HG03095 (cell line): ENCODE measurements around the gene STOX2.

Experiments used
- ATAC-seq: cut with Tn5 transposase; IDR thresholded peaks from one replicate; pipeline ENCODE4 v1.9.1; 2021; ENCODE audit warnings: moderate library complexity; ENCODE audit not compliant: unreplicated experiment

The STOX2 gene

GRCh38 chr4:183905081-183905592 lies at the start of gene STOX2:
Gene STOX2 (plus strand): TSS chr4:183905307. CDS start chr4:183906791, 1,484 bp downstream.
- no peak for ATAC-seq

GRCh38 chr4:183855323-183856190 lies 49.5 kb upstream of the STOX2 start:
- no peak for ATAC-seq

GRCh38 chr4:183857040-183857439 lies 48.1 kb upstream of the STOX2 start:
- ATAC-seq, result no peak

GRCh38 chr4:183858011-183858615 lies 47.0 kb upstream of the STOX2 start:
- no peak for ATAC-seq

- no peak for ATAC-seq
Observed at GRCh38 chr4:183860119-183860518, 45.0 kb upstream of the STOX2 start.

GRCh38 chr4:183860731-183861130 lies 44.4 kb upstream of the STOX2 start:
- ATAC-seq, result no peak

GRCh38 chr4:183861426-183861825 lies 43.7 kb upstream of the STOX2 start:
- ATAC-seq, result no peak

- no peak for ATAC-seq
Observed at GRCh38 chr4:183863155-183863825, 41.8 kb upstream of the STOX2 start.

- no peak for ATAC-seq
Observed at GRCh38 chr4:183867247-183867646, 37.9 kb upstream of the STOX2 start.

- no peak for ATAC-seq
Observed at GRCh38 chr4:183870997-183871396, 34.1 kb upstream of the STOX2 start.

GRCh38 chr4:183871581-183871980 lies 33.5 kb upstream of the STOX2 start:
- ATAC-seq, result no peak

GRCh38 chr4:183872531-183872930 lies 32.6 kb upstream of the STOX2 start:
- no peak for ATAC-seq

- no peak for ATAC-seq
Observed at GRCh38 chr4:183873409-183874185, 31.5 kb upstream of the STOX2 start.

- no peak for ATAC-seq
Observed at GRCh38 chr4:183875251-183875825, 29.8 kb upstream of the STOX2 start.

- no peak for ATAC-seq
Observed at GRCh38 chr4:183876268-183876934, 28.7 kb upstream of the STOX2 start.

GRCh38 chr4:183878251-183878970 lies 26.7 kb upstream of the STOX2 start:
- ATAC-seq, result no peak

- no peak for ATAC-seq
Observed at GRCh38 chr4:183885205-183885720, 19.8 kb upstream of the STOX2 start.

- no peak for ATAC-seq
Observed at GRCh38 chr4:183887351-183887750, 17.8 kb upstream of the STOX2 start.

GRCh38 chr4:183888564-183888963 lies 16.5 kb upstream of the STOX2 start:
- no peak for ATAC-seq
